Effector memory CD4-positive, alpha-beta T cell (primary cell): ENCODE data around the gene SH3RF3.
A peak's percentile ranks its signal among the peaks of the same experiment; 100 is the strongest.

Experiments
- DNase-seq, 3 donors: peaks; one replicate each; pipeline ENCODE4 v3.0.0-alpha.2; 2020
- H3K27ac ChIP-seq: 2 replicates; pipeline ENCODE4 v1.7.0; 2013; ENCODE audit warnings: mild to moderate bottlenecking, low read length, moderate library complexity; ENCODE audit not compliant: insufficient read depth, poor library complexity, severe bottlenecking
- H3K27me3 ChIP-seq: replicated peaks from 2 replicates; pipeline ENCODE4 v1.7.0; 2013; ENCODE audit warnings: mild to moderate bottlenecking, low read length; ENCODE audit not compliant: insufficient read depth, control insufficient read depth, poor library complexity, severe bottlenecking
- H3K36me3 ChIP-seq: 2 replicates; pipeline ENCODE4 v1.7.0; 2013; ENCODE audit warnings: mild to moderate bottlenecking, low read length, moderate library complexity; ENCODE audit not compliant: control insufficient read depth, insufficient read depth
- H3K4me1 ChIP-seq: 2 replicates; pipeline ENCODE4 v1.7.0; 2013; ENCODE audit warnings: low read length, mild to moderate bottlenecking; ENCODE audit not compliant: control insufficient read depth, insufficient read depth, poor library complexity, severe bottlenecking
- H3K4me3 ChIP-seq: 2 replicates; pipeline ENCODE4 v1.7.0; 2013; ENCODE audit warnings: low read length, low read depth, mild to moderate bottlenecking; ENCODE audit not compliant: insufficient read depth, poor library complexity, severe bottlenecking
- H3K9me3 ChIP-seq: 2 replicates; pipeline ENCODE4 v1.7.0; 2013; ENCODE audit warnings: mild to moderate bottlenecking, low read length, moderate library complexity; ENCODE audit not compliant: control insufficient read depth
- total RNA-seq, 3 donors: gene quantifications; one replicate each; lab custom pipeline; 2026; lab: John Stamatoyannopoulos, UW

SH3RF3 gene
- 0.17 to 1.9 (median 1.0) reads per million in 3 donors for total RNA-seq

- H3K27ac ChIP-seq, result no peak within 1 kb of the TSS
- peaks cover 11% of the 10 kb centered on the region for H3K4me1 ChIP-seq
- H3K9me3 ChIP-seq, result no peaks in the 10 kb centered on the region
- H3K27me3 ChIP-seq, result peaks cover 18% of the 10 kb centered on the region
- H3K4me3 ChIP-seq, result peak within 1 kb of the TSS; percentile 64
- no peaks in the 10 kb centered on the region for H3K36me3 ChIP-seq
- DNase-seq, result no peak
These were observed at the start of gene SH3RF3 for GRCh38 chr2:109128616-109129355. TSS of gene SH3RF3 (plus strand) at chr2:109129205.

GRCh38 chr2:109079590-109079989 lies 49.4 kb upstream of the SH3RF3 start:
- H3K4me1 ChIP-seq, result no peaks in the 10 kb centered on the region

GRCh38 chr2:109080109-109080508 lies 48.9 kb upstream of the SH3RF3 start:
- Histone ChIP-seq H3K9me3 (no peaks in the 10 kb centered on the region), H3K27ac (no peak overlapping the region), H3K4me3 (no peak overlapping the region), H3K27me3 (no peaks in the 10 kb centered on the region), H3K4me1 (no peaks in the 10 kb centered on the region), H3K36me3 (no peaks in the 10 kb centered on the region)
- DNase-seq, result no peak

More at GRCh38 chr2:109079590-109079989, 49.4 kb upstream of the SH3RF3 start:
- no peaks in the 10 kb centered on the region for H3K36me3 ChIP-seq
- H3K27ac ChIP-seq, result no peak overlapping the region
- H3K4me3 ChIP-seq, result no peak overlapping the region
- H3K27me3 ChIP-seq, result no peaks in the 10 kb centered on the region
- DNase-seq, result no peak
- H3K9me3 ChIP-seq, result no peaks in the 10 kb centered on the region

GRCh38 chr2:109080757-109081156 lies 48.2 kb upstream of the SH3RF3 start:
- Histone ChIP-seq H3K36me3 (no peaks in the 10 kb centered on the region), H3K4me1 (no peaks in the 10 kb centered on the region), H3K9me3 (no peaks in the 10 kb centered on the region), H3K27me3 (no peaks in the 10 kb centered on the region), H3K4me3 (no peak overlapping the region), H3K27ac (no peak overlapping the region)
- DNase-seq, result no peak

- DNase-seq, result no peak
- Histone ChIP-seq H3K36me3 (no peaks in the 10 kb centered on the region), H3K4me1 (no peaks in the 10 kb centered on the region), H3K27me3 (no peaks in the 10 kb centered on the region), H3K9me3 (no peaks in the 10 kb centered on the region), H3K4me3 (no peak overlapping the region), H3K27ac (no peak overlapping the region)
These were observed 47.6 kb upstream of the SH3RF3 start for GRCh38 chr2:109081374-109081773.

DNA sequence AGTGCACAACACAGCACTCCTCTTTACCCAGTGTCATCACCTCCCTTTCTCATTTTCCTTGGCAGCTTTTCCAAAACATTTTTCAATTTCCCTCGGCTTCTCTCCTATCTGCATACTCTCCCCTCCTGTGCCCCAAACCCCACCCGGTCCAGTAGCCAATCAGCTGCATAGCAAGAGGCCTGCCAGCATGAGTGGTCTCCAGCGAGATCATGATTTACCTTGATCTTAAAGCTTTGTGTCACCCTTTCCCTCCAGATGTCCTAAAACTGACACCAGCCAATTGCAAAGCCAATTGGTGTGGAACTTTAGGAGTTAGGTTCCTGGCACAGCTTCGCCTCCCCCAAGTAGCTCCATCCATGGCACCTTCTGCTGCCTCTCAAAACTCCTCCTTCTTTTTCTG lies 45.2 kb upstream of the SH3RF3 start:
- DNase-seq, result no peak

GRCh38 chr2:109084341-109084740 lies 44.7 kb upstream of the SH3RF3 start:
- H3K27ac ChIP-seq, result no peak overlapping the region
- no peaks in the 10 kb centered on the region for H3K27me3 ChIP-seq

More for the DNA sequence above, 45.2 kb upstream of the SH3RF3 start:
- H3K4me3 ChIP-seq, result no peak overlapping the region
- H3K4me1 ChIP-seq, result no peaks in the 10 kb centered on the region
- no peaks in the 10 kb centered on the region for H3K9me3 ChIP-seq
- no peaks in the 10 kb centered on the region for H3K27me3 ChIP-seq
- no peak overlapping the region for H3K27ac ChIP-seq
- H3K36me3 ChIP-seq, result no peaks in the 10 kb centered on the region

DNA sequence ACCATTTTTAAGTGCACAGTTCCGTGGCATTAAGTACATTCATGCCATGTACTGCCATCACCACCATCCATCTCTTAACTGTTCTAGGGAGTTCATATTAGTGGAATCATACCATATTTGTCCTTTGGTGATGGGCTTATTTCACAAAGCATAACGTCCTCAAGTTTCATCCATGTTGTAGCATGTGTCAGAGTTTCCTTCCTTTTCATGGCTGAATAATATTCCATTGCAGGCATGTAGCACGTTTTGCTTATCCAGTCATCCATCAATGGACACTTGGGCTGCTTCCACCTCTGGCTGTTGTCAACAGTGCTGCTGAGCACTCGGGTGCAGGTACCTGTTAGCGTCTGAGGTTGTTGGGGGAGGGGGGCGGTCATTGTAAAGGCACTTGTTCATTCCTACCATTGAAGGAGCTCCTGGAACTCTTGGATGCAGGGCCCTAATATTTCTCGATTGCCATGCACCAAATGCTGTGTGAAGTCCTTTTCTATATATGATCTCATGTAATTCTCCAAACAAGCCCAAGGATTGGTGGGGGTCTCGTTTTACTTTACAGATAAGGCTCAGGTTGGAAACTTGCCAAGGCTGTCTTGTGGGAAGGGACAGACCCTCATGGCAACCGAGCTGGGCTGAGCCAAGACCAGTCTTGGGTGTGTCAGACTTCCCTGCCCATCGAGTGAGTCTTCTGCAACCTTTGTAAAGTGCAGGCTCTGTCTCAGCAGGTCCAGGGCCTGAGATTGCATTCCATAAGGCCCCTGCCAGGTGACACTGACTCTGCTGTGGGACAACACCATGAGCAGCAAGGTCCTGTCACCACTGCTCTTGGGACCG lies 42.9 kb upstream of the SH3RF3 start:
- no peaks in the 10 kb centered on the region for H3K4me1 ChIP-seq
- H3K27ac ChIP-seq, result no peak overlapping the region
- DNase-seq, result no peak
- no peaks in the 10 kb centered on the region for H3K27me3 ChIP-seq
- H3K4me3 ChIP-seq, result no peak overlapping the region
- no peaks in the 10 kb centered on the region for H3K9me3 ChIP-seq
- no peaks in the 10 kb centered on the region for H3K36me3 ChIP-seq

More at GRCh38 chr2:109084341-109084740, 44.7 kb upstream of the SH3RF3 start:
- no peaks in the 10 kb centered on the region for H3K9me3 ChIP-seq
- H3K4me3 ChIP-seq, result no peak overlapping the region
- no peaks in the 10 kb centered on the region for H3K36me3 ChIP-seq
- H3K4me1 ChIP-seq, result no peaks in the 10 kb centered on the region
- DNase-seq, result no peak

DNA sequence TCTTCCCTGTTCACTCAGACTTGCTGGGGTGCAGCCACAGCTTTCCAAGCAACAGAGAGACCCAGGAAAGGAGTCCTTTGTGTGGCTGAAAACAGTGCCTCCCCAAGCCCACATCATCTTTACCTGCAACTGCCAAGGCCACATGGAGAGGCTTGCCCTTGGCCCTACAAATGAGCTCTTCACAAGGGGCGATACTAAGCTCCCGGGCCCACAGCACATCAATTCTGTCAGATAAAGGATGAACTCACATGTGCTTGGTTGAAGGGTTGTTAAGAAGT lies 42.3 kb upstream of the SH3RF3 start:
- Histone ChIP-seq H3K27ac (no peak overlapping the region), H3K4me3 (no peak overlapping the region), H3K27me3 (no peaks in the 10 kb centered on the region), H3K36me3 (no peaks in the 10 kb centered on the region), H3K4me1 (no peaks in the 10 kb centered on the region), H3K9me3 (no peaks in the 10 kb centered on the region)
- no peak for DNase-seq

DNA sequence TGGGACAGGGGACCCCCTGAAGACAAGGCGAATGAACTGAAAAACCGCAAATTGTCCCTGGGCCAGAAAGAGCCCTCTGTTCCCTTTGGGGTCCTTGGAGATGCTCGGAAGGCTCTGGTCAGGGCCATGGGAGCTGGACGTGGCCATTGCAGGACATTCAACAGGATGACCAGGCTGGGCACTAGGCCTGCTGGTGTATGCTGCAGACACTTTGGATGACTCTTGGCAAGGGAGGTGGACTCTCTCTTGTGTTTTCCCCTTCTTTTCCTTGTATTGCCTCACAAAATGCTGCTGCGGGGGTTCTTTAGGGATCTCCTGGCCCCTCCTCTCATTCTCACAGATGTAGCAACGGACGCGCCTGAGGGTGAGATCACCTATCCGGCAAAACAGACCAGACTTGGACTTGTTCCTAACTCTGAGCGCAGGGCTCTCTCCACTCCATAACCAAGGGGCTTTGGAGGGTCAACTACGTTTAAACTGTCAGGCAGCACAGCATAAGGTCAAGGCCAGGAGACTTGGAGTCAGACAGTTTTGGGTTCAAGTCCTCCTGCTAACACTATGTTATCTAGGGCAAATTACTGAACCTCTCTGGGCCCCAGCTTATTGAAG lies 41.8 kb upstream of the SH3RF3 start:
- H3K9me3 ChIP-seq, result no peaks in the 10 kb centered on the region
- H3K4me1 ChIP-seq, result no peaks in the 10 kb centered on the region
- no peak for DNase-seq
- no peaks in the 10 kb centered on the region for H3K36me3 ChIP-seq
- no peak overlapping the region for H3K4me3 ChIP-seq
- H3K27ac ChIP-seq, result no peak overlapping the region
- H3K27me3 ChIP-seq, result no peaks in the 10 kb centered on the region
